Effector memory CD4-positive, alpha-beta T cell (primary cell): ENCODE data around the gene DPP3.

Experiments used
- DNase-seq, 3 donors: peaks; one replicate each; pipeline ENCODE4 v3.0.0-alpha.2; 2020
- H3K27ac ChIP-seq: 2 replicates; pipeline ENCODE4 v1.7.0; 2013; ENCODE audit warnings: mild to moderate bottlenecking, low read length, moderate library complexity; ENCODE audit not compliant: insufficient read depth, poor library complexity, severe bottlenecking
- H3K27me3 ChIP-seq: replicated peaks from 2 replicates; pipeline ENCODE4 v1.7.0; 2013; ENCODE audit warnings: mild to moderate bottlenecking, low read length; ENCODE audit not compliant: insufficient read depth, control insufficient read depth, poor library complexity, severe bottlenecking
- H3K36me3 ChIP-seq: 2 replicates; pipeline ENCODE4 v1.7.0; 2013; ENCODE audit warnings: mild to moderate bottlenecking, low read length, moderate library complexity; ENCODE audit not compliant: control insufficient read depth, insufficient read depth
- H3K4me1 ChIP-seq: 2 replicates; pipeline ENCODE4 v1.7.0; 2013; ENCODE audit warnings: low read length, mild to moderate bottlenecking; ENCODE audit not compliant: control insufficient read depth, insufficient read depth, poor library complexity, severe bottlenecking
- H3K4me3 ChIP-seq: 2 replicates; pipeline ENCODE4 v1.7.0; 2013; ENCODE audit warnings: low read length, low read depth, mild to moderate bottlenecking; ENCODE audit not compliant: insufficient read depth, poor library complexity, severe bottlenecking
- H3K9me3 ChIP-seq: 2 replicates; pipeline ENCODE4 v1.7.0; 2013; ENCODE audit warnings: mild to moderate bottlenecking, low read length, moderate library complexity; ENCODE audit not compliant: control insufficient read depth

DPP3 gene

DNA sequence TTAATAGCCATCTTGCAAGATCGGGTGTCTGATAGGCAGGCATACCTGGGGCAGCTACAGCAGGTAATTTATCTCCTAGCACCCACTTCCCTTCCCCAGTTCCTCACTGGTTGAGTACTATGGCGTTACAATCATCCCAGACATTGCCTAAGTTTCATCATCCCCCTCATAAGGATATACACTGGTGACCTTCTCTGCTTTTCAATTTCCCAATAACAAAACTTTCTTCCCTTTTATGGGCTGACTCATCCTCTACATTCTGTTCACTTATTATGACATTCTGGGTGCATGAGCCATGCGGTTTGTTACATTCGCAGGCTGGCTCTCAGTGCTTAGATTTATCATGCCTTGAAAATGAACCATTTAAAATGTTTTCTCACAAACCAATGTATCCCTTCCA is 36.6 kb upstream of the DPP3 start:
- H3K27me3 ChIP-seq: no peaks in the 10 kb centered on the region
- peaks cover 8% of the 10 kb centered on the region for H3K9me3 ChIP-seq
- H3K27ac ChIP-seq: no peak overlapping the region
- H3K4me3 ChIP-seq: no peak overlapping the region
- H3K36me3 ChIP-seq: no peaks in the 10 kb centered on the region
- DNase-seq: no peak
- H3K4me1 ChIP-seq: no peaks in the 10 kb centered on the region

DNA sequence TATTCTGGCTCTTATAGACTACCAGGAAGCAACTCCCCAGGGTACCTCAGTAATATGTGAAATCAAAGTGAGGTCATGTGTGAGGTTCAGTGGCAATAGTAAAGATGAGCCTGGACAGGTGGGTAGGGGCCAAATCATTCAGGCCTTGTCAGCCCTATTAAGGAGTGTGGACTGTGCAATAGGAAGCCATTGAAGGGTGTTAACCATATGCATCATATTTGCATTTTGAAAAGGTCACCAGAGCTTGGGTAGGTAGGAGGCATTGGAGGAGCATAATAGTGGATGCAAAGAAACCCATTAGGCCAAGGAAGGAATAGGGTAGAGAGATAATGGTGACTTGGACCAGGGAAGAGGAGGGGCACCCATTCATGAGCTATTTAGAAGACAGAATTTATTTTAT is 33.2 kb upstream of the DPP3 start:
- Histone ChIP-seq H3K36me3 (no peaks in the 10 kb centered on the region), H3K27me3 (no peaks in the 10 kb centered on the region), H3K4me3 (no peak overlapping the region), H3K27ac (no peak overlapping the region), H3K9me3 (peaks cover 8% of the 10 kb centered on the region), H3K4me1 (no peaks in the 10 kb centered on the region)
- no peak for DNase-seq

DNA sequence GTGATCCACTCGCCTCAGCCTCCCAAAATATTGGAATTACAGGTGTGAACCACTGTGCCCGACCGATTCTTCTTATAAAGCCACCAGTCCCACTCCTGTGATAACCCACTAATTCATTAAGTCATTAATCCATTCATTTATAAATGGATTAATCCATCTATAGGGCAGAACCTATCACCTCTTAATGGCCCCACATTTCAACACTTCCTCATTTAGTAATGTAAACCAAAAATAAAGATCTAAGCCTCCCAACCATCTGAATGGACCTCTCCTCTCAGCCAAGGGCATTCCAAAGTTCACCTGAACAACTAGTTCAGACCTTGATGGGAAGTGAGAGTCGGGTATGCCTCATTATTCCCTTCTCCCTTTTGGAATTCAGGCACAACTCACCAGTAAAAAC is 31.7 kb upstream of the DPP3 start:
- DNase-seq: no peak
- Histone ChIP-seq H3K27me3 (no peaks in the 10 kb centered on the region), H3K27ac (no peak overlapping the region), H3K4me3 (no peak overlapping the region), H3K9me3 (peaks cover 2% of the 10 kb centered on the region), H3K36me3 (no peaks in the 10 kb centered on the region), H3K4me1 (no peaks in the 10 kb centered on the region)

DNA sequence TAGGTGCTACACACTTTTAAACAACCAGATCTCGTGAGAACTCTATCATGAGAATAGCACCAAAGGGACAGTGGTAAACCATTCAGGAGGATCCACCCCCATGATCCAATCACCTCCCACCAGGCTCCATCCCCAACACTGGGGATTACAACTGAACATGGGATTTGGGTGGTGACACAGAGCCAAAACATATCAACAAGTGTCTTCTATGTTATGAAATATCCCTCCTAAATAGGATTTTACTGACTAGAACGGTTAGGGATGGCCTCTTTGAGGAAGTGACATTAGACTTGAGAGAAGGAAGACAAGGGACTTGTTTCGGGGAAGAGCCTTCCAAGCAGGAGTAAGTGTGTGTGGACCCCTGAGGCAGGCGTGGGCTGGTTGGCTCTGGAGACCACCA is 29.7 kb upstream of the DPP3 start:
- no peak for DNase-seq
- no peaks in the 10 kb centered on the region for H3K27me3 ChIP-seq
- no peaks in the 10 kb centered on the region for H3K9me3 ChIP-seq
- no peaks in the 10 kb centered on the region for H3K36me3 ChIP-seq
- H3K27ac ChIP-seq: no peak overlapping the region
- H3K4me3 ChIP-seq: no peak overlapping the region
- H3K4me1 ChIP-seq: no peaks in the 10 kb centered on the region

DNA sequence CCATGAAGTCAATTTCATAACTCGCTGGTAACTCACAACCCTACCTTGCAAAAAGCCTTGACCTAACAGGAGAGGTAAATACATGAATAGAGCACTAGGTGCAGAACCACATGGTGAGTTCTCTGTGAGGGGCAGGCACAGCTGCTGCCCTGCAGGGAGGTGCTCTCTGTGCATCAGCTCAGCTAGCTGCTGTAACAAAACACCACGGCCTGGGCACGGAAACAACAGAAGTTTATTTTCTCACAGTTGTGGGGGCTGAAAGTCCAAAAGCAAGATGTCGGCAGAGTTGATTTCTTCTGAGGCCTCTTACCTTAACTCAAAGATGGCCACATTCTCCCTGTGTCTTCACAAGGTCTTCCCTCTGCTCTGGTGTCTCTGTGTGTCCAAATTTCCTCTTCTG is 28.6 kb upstream of the DPP3 start:
- Histone ChIP-seq H3K27me3 (no peaks in the 10 kb centered on the region), H3K27ac (no peak overlapping the region), H3K4me3 (no peak overlapping the region), H3K36me3 (no peaks in the 10 kb centered on the region), H3K9me3 (no peaks in the 10 kb centered on the region), H3K4me1 (no peaks in the 10 kb centered on the region)
- DNase-seq: no peak

DNA sequence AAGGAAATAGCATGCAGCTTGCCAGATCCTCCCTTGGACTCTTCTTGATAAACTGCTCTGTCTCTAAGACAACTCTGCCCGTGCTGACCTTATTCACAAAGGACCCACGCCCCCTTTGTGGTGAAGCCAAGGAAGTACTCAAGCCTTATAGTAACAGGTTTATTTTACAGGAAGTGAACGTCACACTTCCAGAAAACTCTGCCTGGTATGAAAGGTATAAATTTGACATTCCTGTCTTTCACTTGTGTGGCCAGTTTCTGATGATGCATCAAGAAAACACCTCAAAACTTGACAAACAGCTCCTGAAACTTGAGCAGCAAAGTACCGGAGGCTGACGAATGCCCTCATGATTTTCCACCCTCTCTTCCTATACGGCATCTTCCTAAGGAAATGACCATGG is 26.0 kb upstream of the DPP3 start:
- no peaks in the 10 kb centered on the region for H3K9me3 ChIP-seq

DNA sequence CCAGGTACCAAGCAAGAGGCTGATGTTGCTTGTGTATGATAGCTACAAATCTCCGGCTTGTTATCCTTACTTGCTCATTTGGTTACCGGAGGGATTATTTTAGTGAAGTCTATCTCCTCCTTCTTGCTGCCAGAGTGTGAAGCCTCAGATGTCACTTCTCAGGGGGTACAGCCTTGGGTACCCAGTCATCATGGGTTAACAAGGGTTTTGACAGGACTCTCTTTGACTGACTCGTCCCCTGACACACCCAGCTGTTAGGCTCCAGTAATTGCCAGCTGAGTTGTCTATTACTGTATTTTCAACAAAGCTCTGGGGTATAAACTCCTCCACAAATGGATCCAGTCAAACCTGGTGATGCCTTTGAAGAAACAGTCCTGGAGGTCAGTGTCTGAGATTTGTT is 25.4 kb upstream of the DPP3 start:
- Histone ChIP-seq H3K27ac (no peak overlapping the region), H3K36me3 (no peaks in the 10 kb centered on the region), H3K4me1 (no peaks in the 10 kb centered on the region), H3K4me3 (no peak overlapping the region), H3K27me3 (no peaks in the 10 kb centered on the region), H3K9me3 (no peaks in the 10 kb centered on the region)
- no peak for DNase-seq

More for the DNA sequence above, 26.0 kb upstream of the DPP3 start:
- Histone ChIP-seq H3K4me1 (no peaks in the 10 kb centered on the region), H3K36me3 (no peaks in the 10 kb centered on the region), H3K27ac (no peak overlapping the region), H3K4me3 (no peak overlapping the region), H3K27me3 (no peaks in the 10 kb centered on the region)
- no peak for DNase-seq

DNA sequence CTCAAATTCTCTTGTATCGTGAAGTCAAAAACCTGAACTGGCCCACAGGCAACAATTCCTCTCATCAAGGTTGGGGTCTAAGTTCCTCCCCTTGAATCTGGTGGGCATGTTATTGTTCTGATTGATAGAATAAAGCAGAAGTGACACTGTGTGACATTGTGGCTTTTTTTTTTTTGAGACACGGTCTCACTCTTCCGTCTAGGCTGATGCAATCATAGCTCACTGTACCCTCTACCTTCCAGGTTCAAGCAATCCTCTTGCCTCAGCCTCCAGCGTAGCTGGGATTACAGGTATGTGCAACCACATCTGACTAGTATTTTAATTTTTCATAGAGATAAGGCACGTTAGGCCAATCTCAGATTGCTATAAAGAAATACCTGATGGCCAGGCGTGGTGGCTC is 22.4 kb upstream of the DPP3 start:
- Histone ChIP-seq H3K27ac (no peak overlapping the region), H3K27me3 (no peaks in the 10 kb centered on the region), H3K9me3 (no peaks in the 10 kb centered on the region), H3K4me1 (no peaks in the 10 kb centered on the region), H3K36me3 (no peaks in the 10 kb centered on the region), H3K4me3 (no peak overlapping the region)
- no peak for DNase-seq

DNA sequence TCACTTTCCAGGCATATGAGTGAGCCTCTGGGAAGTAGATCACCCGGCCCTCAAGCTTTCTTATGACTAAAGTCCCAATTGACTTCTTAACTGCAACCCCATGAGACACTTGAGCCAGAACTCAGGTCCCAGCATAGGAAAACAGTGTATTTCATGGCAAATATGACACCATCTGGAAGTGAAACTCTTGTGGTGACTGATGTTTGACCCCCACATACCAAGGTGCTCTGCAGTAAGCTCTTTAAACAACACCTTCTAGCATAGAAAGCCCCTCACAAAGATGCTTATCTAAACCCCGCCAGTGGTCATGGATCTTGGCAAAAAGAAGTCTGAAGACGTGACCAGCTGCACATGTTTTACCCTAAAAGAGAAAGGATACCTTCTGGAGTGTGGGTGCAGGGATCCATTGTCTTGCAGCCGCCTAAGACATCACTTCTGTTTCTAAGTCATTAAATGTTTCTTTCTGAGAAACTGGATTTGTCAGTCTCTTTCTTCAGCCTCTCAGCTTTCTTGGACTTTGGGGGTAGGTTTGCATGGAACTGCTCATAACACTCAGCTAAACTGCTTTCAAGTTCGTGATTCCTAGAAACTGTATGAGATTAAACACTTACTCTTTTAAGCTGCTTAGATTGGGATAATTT is 21.0 kb upstream of the DPP3 start:
- no peak for DNase-seq
- Histone ChIP-seq H3K36me3 (no peaks in the 10 kb centered on the region), H3K9me3 (no peaks in the 10 kb centered on the region), H3K27me3 (no peaks in the 10 kb centered on the region), H3K4me1 (no peaks in the 10 kb centered on the region), H3K4me3 (no peak overlapping the region), H3K27ac (no peak overlapping the region)

DNA sequence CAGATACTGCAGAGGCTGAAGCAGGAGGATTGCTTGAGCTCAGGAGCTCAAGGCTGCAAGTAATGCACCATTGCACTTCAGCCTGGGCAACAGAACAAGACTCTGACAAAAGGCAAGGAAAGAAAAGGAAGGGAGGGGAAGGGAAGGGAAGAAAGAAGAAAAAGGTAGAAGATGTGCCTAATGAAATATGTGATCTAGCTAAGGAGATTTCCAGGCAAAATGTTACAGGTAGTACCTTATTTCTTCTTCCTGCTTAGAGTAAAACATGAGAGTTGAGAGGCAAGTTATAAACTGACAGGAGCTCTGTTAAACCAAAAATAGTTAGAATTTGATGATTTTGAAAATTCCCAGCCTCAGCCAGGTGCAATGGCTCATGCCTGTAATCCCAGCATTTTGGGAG is 18.2 kb upstream of the DPP3 start:
- Histone ChIP-seq H3K36me3 (no peaks in the 10 kb centered on the region), H3K4me3 (no peak overlapping the region), H3K9me3 (no peaks in the 10 kb centered on the region), H3K27ac (no peak overlapping the region), H3K27me3 (no peaks in the 10 kb centered on the region), H3K4me1 (peaks cover 4% of the 10 kb centered on the region)
- no peak for DNase-seq
